Activated CD8-positive, alpha-beta memory T cell treated with anti-CD3 and anti-CD28 coated beads for 36 hours (primary cell): ENCODE measurements around the gene GFY. TPM values are rescaled to one million over a fixed set of nuclear protein-coding genes. Genes with fewer than 3 reads are reported as not detected.

Source experiments
- CTCF ChIA-PET: fragments of 350-600 bp; sonication (Branson Sonifier 250); formaldehyde crosslinking; loops from one replicate; lab custom pipeline; 2021; ENCODE audit warnings: antibody characterized with exemption; lab: Charles Lee
- POLR2A ChIA-PET: fragments of 350-600 bp; sonication (Branson Sonifier 250); formaldehyde crosslinking; loops from one replicate; lab custom pipeline; 2021; ENCODE audit warnings: antibody characterized with exemption; lab: Charles Lee
- total RNA-seq, 2 experiments: library from RNA; stranded (reverse); gene quantifications; one replicate each; pipeline ENCODE4 v1.2.3, GENCODE V29; 2021

GFY gene
- total RNA-seq, 2 experiments from 2014 or later, result not detected

- CTCF ChIA-PET, result interaction anchor here (1.0 kb wide), 1 partner anchor 93 kb away, joined by 4 read pairs; no protein-coding TSS in a partner anchor
- POLR2A ChIA-PET, result no interaction called here
Measured at GRCh38 chr19:49423071-49423984, 1.9 kb upstream of the GFY start, which contains the start of gene PTH2. Gene PTH2 (minus strand): TSS chr19:49423441. CDS start chr19:49423339, 102 bp downstream.

DNA sequence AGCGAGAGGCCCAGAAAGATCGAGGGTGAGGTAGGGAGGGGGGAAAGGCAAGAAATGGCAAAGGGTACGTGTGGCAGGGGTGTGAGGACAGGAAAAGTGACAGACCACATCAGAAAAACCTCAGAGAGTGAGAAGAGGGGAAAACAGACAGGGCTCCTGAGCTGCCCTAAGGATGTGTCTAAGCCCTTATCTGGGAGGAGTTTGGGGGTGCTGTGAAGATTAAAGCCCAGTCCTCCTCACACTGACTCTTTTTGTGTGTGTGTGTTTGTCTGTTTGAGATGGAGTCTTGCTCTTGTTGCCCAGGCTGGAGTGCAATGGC is 1.2 kb upstream of the GFY start:
- ChIA-PET CTCF (interaction anchor here (0.7 to 1.0 kb wide), 2 partner anchors 93 to 154 kb away, joined by 4 read pairs; no protein-coding TSS in a partner anchor), POLR2A (interaction anchor here (0.9 kb wide), 1 partner anchor 28 kb away, joined by 3 read pairs; the partner anchor contains the start of gene PIH1D1)

DNA sequence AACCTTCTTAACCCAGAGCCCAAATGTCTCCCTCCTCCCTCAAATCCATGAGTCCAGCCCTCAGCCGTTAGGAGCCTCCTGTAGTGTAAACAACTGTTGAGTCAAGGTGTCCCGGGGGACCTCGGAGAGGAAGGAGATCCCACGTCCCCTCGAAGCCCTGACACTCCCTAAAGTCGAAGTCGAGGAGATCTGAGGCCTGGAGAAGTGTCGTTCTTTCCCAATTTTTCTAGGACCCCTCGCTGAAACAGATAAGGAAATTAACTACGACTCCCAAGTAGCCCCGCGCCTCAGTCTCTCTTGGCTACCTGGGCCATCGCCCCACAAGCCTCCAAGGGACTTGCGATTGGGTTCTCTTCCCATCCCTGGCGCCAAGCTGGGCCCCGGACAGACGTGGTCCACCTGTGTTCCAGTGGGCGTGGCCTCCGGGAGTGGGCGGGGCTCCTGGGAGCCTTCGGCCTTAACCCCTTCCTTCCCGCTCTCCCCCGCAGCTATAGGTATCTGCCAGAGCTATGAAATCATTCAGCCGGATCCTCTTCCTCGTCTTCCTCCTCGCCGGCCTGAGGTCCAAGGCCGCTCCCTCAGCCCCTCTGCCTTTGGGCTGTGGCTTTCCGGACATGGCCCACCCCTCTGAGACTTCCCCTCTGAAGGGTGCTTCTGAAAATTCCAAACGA is 869 bp downstream of the GFY start:
- ChIA-PET POLR2A (interaction anchor here (0.9 kb wide), 1 partner anchor 28 kb away, joined by 3 read pairs; no protein-coding TSS in a partner anchor), CTCF (interaction anchor here (0.8 to 1.3 kb wide), 3 partner anchors 10 to 20 kb away, joined by 3 read pairs; no protein-coding TSS in a partner anchor)

DNA sequence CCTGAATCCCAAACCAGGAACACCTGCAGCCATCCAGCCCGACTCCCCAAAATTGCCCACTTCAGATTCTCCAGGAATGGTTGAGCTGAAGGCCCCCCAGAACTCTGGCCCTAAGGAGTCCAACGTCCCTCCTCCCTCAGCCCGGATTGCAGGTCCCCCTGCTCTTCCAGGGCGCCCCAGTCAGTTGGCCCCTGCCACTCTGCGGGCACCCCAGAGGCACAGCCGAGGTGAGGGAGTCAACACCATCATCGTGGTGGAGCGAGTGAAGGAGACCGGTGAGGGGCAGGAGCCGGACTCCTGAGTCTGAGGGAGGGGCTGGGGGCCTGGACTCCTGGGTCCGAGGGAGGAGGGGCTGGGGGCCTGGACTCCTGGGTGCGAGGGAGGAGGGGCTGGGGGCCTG is 2.2 kb downstream of the GFY start:
- ChIA-PET POLR2A (interaction anchor here (0.7 kb wide), 1 partner anchor 9 kb away, joined by 3 read pairs; no protein-coding TSS in a partner anchor), CTCF (interaction anchor here (0.9 to 1.3 kb wide), 4 partner anchors 9 to 35 kb away, joined by 3 to 4 read pairs (median 3); no protein-coding TSS in a partner anchor)

DNA sequence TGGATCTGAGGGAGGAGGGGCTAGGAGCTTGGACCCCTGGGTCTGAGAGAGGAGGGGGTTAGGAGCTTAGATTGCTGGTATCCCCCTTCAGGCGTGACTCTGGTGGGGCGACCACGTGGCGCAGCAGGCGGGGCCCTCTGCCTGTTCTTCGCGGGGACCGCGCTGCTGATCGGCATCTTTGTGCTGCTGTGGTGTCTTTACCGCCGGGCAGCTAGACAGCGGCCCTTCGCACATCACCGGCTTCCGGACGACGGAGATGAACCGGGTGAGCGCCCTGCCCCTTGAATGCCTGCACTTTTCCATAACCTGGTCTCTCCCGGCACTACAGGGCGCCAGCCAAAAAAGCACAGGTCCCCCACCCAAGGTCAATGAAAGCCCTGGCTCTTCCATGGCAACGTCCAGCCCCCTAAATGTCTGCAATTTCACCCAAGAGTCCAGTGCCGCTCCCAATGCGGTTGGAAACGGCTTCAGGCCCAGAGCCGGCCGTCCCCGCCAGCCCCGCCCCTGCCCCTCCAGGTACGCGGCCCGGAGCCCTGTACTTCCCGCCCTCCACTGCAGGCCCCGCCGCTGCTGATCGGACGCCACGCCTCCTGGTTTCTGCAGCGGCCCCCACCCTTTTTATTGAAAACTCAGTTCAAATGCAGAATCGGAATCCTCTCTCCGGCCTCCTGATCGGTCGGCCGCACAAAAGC is 2.8 kb downstream of the GFY start:
- CTCF ChIA-PET, result interaction anchor here (0.6 to 1.3 kb wide), 5 partner anchors 17 to 83 kb away, joined by 3 to 4 read pairs (median 3); partner anchors contain the start of gene DKKL1
- POLR2A ChIA-PET, result interaction anchor here (1.1 kb wide), 1 partner anchor 23 kb away, joined by 5 read pairs; the partner anchor contains the start of gene PIH1D1

- POLR2A ChIA-PET, result interaction anchor here (1.1 kb wide), 1 partner anchor 23 kb away, joined by 5 read pairs; the partner anchor contains the start of gene PIH1D1
- CTCF ChIA-PET, result interaction anchor here (0.6 to 1.6 kb wide), 3 partner anchors 12 to 65 kb away, joined by 3 to 5 read pairs (median 3); partner anchors contain the start of gene DKKL1
Measured at GRCh38 chr19:49428547-49429451, 3.6 kb downstream of the GFY start.

GRCh38 chr19:49430172-49430677 is 5.0 kb downstream of the GFY start:
- CTCF ChIA-PET, result interaction anchor here (1.2 to 1.6 kb wide), 3 partner anchors 13 to 39 kb away, joined by 3 to 5 read pairs (median 3); no protein-coding TSS in a partner anchor
- POLR2A ChIA-PET, result no interaction called here

- ChIA-PET CTCF (interaction anchor here (1.1 to 1.3 kb wide), 3 partner anchors 9 to 40 kb away, joined by 3 to 4 read pairs (median 3); no protein-coding TSS in a partner anchor), POLR2A (no interaction called here)
Measured at GRCh38 chr19:49430678-49431329, 5.6 kb downstream of the GFY start.

GRCh38 chr19:49431330-49431749 is 6.2 kb downstream of the GFY start:
- ChIA-PET POLR2A (no interaction called here), CTCF (interaction anchor here (1.1 to 1.3 kb wide), 2 partner anchors 9 to 41 kb away, joined by 3 to 4 read pairs; no protein-coding TSS in a partner anchor)

DNA sequence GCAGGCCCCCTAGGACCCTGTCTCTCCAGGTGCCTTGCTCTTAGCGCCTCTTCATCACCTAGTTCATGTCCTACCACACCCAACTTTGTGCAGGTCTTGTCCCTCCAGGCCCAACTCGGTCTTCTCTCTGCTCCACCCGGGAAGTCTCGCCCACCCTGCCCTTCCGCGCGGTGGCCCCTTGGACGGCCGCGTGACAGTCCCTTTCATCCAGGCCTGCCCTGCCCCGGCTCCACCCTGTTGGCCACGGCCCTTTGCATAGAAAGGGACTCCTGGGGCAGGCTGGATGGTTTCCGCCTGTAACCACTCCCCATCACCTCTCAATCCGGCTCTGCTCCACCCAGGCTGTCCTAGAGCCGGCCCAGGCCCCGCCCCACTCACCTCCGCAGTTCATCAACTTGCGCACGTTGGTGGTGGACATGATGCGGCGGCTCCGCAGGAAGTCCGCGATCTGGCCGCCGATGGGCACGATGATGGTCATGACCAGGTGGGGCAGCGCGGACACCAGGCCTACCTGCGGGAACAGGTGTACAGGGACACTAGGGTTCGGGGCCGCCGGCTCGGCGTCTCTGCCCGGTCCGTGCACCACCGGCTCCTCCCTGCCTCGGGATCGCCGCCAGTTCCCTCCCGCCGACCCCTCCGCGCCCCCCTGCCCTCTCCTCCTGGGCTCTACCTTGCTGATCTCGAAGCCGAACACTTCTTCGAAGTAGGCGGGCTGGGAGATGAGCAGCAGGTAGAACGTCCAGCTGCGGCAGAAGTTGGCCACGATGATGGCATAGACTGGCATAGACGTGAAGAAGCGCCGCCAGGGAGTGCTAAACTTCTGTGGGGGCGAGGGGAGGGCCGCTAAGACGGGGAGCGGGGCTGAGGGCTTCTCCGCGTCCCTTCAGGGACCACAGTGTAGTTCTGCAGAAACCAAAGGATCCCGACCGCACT is 7.2 kb downstream of the GFY start:
- CTCF ChIA-PET, result interaction anchor here (1.1 to 1.3 kb wide), 2 partner anchors 8 to 42 kb away, joined by 3 to 4 read pairs; no protein-coding TSS in a partner anchor
- POLR2A ChIA-PET, result no interaction called here

GRCh38 chr19:49433240-49433901 is 8.2 kb downstream of the GFY start:
- CTCF ChIA-PET, result no interaction called here
- POLR2A ChIA-PET, result no interaction called here

- CTCF ChIA-PET, result no interaction called here
- POLR2A ChIA-PET, result no interaction called here
Measured at GRCh38 chr19:49434907-49435583, 9.9 kb downstream of the GFY start.

GRCh38 chr19:49435670-49436069 is 10.5 kb downstream of the GFY start:
- ChIA-PET POLR2A (no interaction called here), CTCF (interaction anchor here (0.7 to 1.3 kb wide), 4 partner anchors 9 to 44 kb away, joined by 3 to 5 read pairs (median 3); partner anchors contain the start of gene FLT3LG)

GRCh38 chr19:49436381-49437017 is 11.3 kb downstream of the GFY start:
- ChIA-PET POLR2A (no interaction called here), CTCF (interaction anchor here (0.6 to 1.3 kb wide), 5 partner anchors 10 to 653 kb away, joined by 3 to 5 read pairs (median 3); partner anchors contain the start of gene FLT3LG)
